HG02610 (cell line): ENCODE results near the gene LMNTD1.
"Not testable (repeated sequence)": the region's sequence is repeated elsewhere in the genome, so short reads cannot be mapped to it uniquely, and the experiment has no call there.

Experiments used
- ATAC-seq: cut with Tn5 transposase; IDR thresholded peaks from one replicate; pipeline ENCODE4 v1.9.1; 2021; ENCODE audit warnings: mild to moderate bottlenecking, moderate library complexity; ENCODE audit not compliant: unreplicated experiment

LMNTD1 gene

GRCh38 chr12:25493682-25494081 lies 59.4 kb downstream of the LMNTD1 start:
- no peak for ATAC-seq

GRCh38 chr12:25491396-25492325 lies 61.4 kb downstream of the LMNTD1 start:
- no peak for ATAC-seq

GRCh38 chr12:25488956-25489870 lies 63.9 kb downstream of the LMNTD1 start:
- not testable (repeated sequence) for ATAC-seq

- ATAC-seq, result no peak
These were observed 70.5 kb downstream of the LMNTD1 start for GRCh38 chr12:25482625-25483024.

- ATAC-seq, result no peak
These were observed 72.9 kb downstream of the LMNTD1 start for GRCh38 chr12:25480145-25480544.

GRCh38 chr12:25477217-25477616 lies 75.9 kb downstream of the LMNTD1 start:
- ATAC-seq, result no peak

- no peak for ATAC-seq
These were observed 80.6 kb downstream of the LMNTD1 start for GRCh38 chr12:25472453-25472852.

- ATAC-seq, result no peak
These were observed 83.2 kb downstream of the LMNTD1 start for GRCh38 chr12:25469861-25470260.

- ATAC-seq, result no peak
These were observed 83.7 kb downstream of the LMNTD1 start for GRCh38 chr12:25469368-25469767.

GRCh38 chr12:25463521-25463920 lies 89.6 kb downstream of the LMNTD1 start:
- no peak for ATAC-seq

GRCh38 chr12:25463005-25463404 lies 90.1 kb downstream of the LMNTD1 start:
- no peak for ATAC-seq

GRCh38 chr12:25459541-25459951 lies 93.5 kb downstream of the LMNTD1 start:
- ATAC-seq, result peak; percentile 89

- no peak for ATAC-seq
These were observed 95.0 kb downstream of the LMNTD1 start for GRCh38 chr12:25458047-25458552.

GRCh38 chr12:25456474-25456873 lies 96.6 kb downstream of the LMNTD1 start:
- no peak for ATAC-seq

- ATAC-seq, result no peak
These were observed 97.4 kb downstream of the LMNTD1 start for GRCh38 chr12:25455696-25456095.

GRCh38 chr12:25449007-25449406 lies 104.1 kb downstream of the LMNTD1 start:
- ATAC-seq, result no peak

GRCh38 chr12:25447046-25447445 lies 106.0 kb downstream of the LMNTD1 start:
- ATAC-seq, result no peak

- no peak for ATAC-seq
These were observed 114.4 kb downstream of the LMNTD1 start for GRCh38 chr12:25438638-25439037.

GRCh38 chr12:25436206-25437030 lies 116.7 kb downstream of the LMNTD1 start:
- peak; percentile 65 for ATAC-seq

GRCh38 chr12:25435431-25435830 lies 117.7 kb downstream of the LMNTD1 start:
- ATAC-seq, result no peak
